ENCODE data around the gene PIGU.
A peak's percentile ranks its signal among the peaks of the same experiment; 100 is the strongest.
"Not testable (repeated sequence)": the region's sequence is repeated elsewhere in the genome, so short reads cannot be mapped to it uniquely, and the experiment has no call there.

The PIGU gene

GRCh38 chr20:34529742-34530141, 147.2 kb downstream of the PIGU start:
- DNase-seq, result no peak

- no peak for DNase-seq
Measured at GRCh38 chr20:34528921-34529297, 148.0 kb downstream of the PIGU start.

- no peak for DNase-seq
Measured at GRCh38 chr20:34527016-34527415, 149.9 kb downstream of the PIGU start.

GRCh38 chr20:34526466-34526865, 150.4 kb downstream of the PIGU start:
- no peak for DNase-seq

- no peak for DNase-seq
Measured at GRCh38 chr20:34525709-34526416, 151.0 kb downstream of the PIGU start.

GRCh38 chr20:34525342-34525708, 151.6 kb downstream of the PIGU start:
- DNase-seq, result no peak

- no peak for DNase-seq
Measured at GRCh38 chr20:34524426-34524825, 152.5 kb downstream of the PIGU start.

DNA sequence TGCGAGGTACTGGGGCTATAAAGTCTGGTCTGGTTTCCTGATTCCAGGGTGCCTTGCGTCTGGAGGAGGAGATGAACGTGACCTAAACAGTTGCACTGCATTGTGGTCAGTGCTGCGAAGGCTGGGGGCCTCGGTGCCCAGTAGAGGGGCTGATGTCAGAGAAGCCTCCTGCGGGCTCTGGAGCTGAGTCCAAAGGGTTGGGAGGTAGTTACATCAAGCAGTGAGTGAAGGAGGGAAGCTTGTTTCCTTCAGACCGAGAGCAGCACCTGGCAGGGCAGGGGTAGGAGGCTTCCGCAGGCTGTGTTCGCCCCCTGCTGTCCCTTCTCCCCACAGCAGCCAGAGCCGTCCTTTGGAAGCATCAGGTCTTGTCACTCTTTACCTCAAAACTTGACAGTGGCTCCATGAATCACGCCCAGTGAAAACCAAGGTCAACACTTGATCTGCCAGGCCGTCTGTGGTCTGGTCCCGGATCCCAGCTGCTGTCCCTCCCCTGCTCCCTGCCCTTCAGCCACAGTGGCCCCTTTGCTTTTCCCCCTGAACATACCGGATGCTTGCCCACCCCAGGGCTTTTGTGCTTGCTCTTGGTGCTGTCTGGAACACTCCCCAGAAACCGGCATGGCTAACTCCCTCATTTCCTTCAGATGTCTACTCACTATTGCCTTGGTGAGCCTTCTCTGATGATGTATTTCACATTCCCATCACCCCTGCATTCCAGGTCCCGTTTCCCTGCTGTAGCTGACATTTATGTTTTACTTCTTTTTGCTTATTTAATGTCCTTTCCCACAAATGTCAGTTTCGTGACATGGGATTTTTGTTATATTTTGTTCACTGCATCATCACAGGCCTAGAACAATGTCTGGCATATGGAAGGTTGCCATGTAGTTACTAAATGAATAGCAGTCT, 153.7 kb downstream of the PIGU start:
- peak; percentile 47 for DNase-seq

GRCh38 chr20:34519841-34520240, 157.1 kb downstream of the PIGU start:
- not testable (repeated sequence) for DNase-seq

GRCh38 chr20:34518863-34519262, 158.0 kb downstream of the PIGU start:
- not testable (repeated sequence) for DNase-seq

- peak; percentile 20 for DNase-seq
Measured at GRCh38 chr20:34517114-34517505, 159.8 kb downstream of the PIGU start.

- DNase-seq, result peak; percentile 96
Measured at GRCh38 chr20:34516247-34517113, 160.4 kb downstream of the PIGU start, which contains the start of gene DYNLRB1. TSS of gene DYNLRB1 (plus strand) at chr20:34516422. CDS start at chr20:34516459, 37 bp downstream.

DNA sequence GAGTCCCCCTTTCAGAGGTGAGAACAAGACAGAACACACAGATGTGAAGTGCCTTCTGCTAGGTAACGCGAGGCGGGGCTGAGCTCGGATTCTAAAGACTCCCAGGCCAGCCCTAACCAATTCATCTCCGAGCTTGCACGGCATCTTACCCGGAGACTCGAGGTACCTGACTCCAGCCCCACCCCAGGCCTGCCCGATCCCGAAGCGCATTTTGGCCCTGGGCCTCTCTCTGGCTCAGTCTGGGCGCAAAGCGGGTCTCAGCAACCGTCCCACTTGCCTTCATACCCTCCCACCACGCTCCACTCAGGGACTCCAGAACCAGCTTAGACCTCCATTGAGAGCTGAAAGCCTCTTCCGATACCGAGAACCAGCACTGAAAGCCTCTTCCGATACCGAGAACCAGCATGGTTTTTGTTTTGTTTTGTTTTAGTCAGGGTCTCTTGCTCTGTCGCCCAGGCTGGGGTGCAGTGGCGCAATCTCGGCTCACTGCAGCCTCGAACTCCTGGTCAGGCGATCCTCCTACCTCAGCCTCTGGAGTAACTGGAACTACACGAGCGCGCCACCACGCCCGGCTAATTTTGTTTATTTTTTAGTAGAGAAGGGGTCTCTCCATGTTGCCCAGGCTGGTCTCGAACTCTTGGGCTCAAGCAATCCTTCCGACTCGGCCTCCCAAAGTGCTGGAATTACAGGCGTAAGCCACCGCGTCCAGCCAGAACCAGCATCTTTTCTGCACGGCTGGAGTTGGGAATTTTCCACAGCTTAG, 161.2 kb downstream of the PIGU start:
- peak; percentile 83 for DNase-seq

GRCh38 chr20:34514897-34515483, 161.9 kb downstream of the PIGU start:
- no peak for DNase-seq

- DNase-seq, result not testable (repeated sequence)
Measured at GRCh38 chr20:34514034-34514433, 162.9 kb downstream of the PIGU start.

DNA sequence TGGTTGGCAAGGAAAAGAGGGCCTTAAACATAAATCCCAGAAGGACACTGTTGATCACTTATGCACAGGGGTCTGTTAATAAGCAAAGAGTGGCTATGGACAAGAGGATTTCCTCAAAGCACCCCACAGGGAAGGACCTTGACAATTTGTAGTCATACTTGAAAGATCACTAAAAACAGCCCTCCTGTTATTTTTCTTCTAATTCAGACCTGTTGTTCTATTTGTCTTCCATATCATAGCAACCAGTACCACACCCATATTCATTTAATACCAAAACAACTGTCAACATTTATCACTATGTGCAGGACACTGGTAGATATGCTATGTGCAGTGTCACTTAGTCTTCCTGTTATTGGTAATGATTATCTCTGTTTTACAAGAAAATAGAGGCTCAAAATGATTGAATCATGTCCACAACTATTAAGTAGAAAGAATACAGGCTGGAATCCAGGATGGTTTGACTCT, 163.9 kb downstream of the PIGU start:
- no peak for DNase-seq

DNA sequence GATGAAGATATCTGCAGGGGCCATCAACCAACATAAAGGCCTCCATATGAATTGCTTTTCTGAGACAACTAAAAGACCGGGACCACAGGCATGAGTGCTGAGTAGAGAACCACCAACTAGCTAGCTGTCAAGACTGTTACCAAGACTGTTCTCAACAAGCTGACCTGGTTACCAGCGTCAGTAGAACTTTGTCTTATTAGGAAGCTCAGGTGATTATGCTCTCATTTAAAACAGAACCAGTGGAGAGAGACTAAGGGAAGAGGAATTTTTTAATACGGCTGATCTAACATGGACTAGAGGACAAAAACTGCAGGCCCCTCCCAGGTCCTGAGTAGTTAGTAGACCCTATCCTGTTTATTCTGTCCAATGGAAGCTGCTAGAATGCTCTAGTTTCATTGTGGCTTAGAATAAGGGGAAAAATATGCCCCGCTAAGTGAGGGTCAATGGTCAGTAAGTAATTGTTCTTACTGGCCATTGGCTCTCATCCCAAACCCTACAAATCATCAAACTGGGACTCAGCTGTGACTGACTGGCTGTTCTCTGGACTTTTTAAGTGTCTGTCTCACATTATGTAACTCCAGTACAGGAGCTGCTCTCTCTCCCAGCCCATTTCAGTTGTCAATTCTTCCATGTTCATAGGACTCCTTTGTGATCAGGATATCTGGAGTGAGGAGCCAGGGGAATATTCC, 164.5 kb downstream of the PIGU start:
- DNase-seq, result no peak

GRCh38 chr20:34511891-34512265, 165.0 kb downstream of the PIGU start:
- DNase-seq, result no peak

DNA sequence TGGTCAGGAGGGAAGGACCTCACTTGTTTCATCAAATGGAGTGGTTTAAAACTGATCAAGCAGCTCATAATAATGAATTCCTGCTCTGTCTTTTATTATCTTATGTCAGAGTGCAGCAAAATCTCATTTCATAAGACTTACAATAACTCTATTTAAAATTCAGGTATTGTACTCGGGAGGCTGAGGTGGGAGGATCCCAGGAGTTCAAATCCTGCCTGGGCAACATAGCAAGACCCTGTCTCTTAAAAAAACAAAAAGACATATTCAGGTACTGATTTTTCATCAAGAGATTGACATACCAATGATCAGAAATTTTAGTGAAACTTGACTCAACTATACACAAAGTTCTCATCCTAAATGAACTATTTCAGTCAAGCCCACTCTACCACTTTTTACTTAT, 166.3 kb downstream of the PIGU start:
- DNase-seq, result no peak
